ENCODE measurements around the gene RNASE9.
"Not testable (repeated sequence)": the region's sequence is repeated elsewhere in the genome, so short reads cannot be mapped to it uniquely, and the experiment has no call there.

DNA sequence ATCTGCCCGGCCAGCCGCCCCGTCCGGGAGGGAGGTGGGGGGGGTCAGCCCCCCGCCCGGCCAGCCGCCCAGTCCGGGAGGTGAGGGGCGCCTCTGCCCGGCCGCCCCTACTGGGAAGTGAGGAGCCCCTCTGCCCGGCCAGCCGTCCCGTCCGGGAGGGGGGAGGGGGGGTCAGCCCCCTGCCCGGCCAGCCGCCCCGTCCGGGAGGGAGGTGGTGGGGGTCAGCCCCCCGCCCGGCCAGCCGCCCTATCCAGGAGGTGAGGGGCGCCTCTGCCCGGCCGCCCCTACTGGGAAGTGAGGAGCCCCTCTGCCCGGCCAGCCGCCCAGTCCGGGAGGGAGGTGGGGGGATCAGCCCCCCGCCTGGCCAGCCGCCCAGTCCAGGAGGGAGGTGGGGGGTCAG lies 54.6 kb downstream of the RNASE9 start:
- TF ChIP-seq, protein P1, sequence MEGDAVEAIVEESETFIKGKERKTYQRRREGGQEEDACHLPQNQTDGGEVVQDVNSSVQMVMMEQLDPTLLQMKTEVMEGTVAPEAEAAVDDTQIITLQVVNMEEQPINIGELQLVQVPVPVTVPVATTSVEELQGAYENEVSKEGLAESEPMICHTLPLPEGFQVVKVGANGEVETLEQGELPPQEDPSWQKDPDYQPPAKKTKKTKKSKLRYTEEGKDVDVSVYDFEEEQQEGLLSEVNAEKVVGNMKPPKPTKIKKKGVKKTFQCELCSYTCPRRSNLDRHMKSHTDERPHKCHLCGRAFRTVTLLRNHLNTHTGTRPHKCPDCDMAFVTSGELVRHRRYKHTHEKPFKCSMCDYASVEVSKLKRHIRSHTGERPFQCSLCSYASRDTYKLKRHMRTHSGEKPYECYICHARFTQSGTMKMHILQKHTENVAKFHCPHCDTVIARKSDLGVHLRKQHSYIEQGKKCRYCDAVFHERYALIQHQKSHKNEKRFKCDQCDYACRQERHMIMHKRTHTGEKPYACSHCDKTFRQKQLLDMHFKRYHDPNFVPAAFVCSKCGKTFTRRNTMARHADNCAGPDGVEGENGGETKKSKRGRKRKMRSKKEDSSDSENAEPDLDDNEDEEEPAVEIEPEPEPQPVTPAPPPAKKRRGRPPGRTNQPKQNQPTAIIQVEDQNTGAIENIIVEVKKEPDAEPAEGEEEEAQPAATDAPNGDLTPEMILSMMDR (IDR thresholded peaks at IDR 0.05): not testable (repeated sequence)
- TF ChIP-seq USF2 (IDR thresholded peaks at IDR 0.05); MYC (IDR thresholded peaks at IDR 0.05; ENCODE audit: borderline replicate concordance, low read length); POLR2A (IDR thresholded peaks at IDR 0.05; ENCODE audit: low read length): not testable (repeated sequence)
- TF ChIP-seq, protein P2, sequence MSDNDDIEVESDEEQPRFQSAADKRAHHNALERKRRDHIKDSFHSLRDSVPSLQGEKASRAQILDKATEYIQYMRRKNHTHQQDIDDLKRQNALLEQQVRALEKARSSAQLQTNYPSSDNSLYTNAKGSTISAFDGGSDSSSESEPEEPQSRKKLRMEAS (IDR thresholded peaks at IDR 0.05): not testable (repeated sequence)
